ENCODE data around the gene CRYBA4. TPM values are rescaled to one million over a fixed set of nuclear protein-coding genes. Genes with fewer than 3 reads are reported as not detected.
"Not testable (repeated sequence)": the region's sequence is repeated elsewhere in the genome, so short reads cannot be mapped to it uniquely, and the experiment has no call there.

CRYBA4 gene
- total RNA-seq, 1 donor from 2014 or later, result not detected

GRCh38 chr22:26593763-26594162 is 28.0 kb upstream of the CRYBA4 start:
- no peak for DNase-seq (ENCODE audit: low spot score)
- no peak for ATAC-seq

- DNase-seq (ENCODE audit: low spot score) (no peak), ATAC-seq (no peak)
Measured at GRCh38 chr22:26597026-26597425, 24.7 kb upstream of the CRYBA4 start.

GRCh38 chr22:26597480-26597879 is 24.3 kb upstream of the CRYBA4 start:
- DNase-seq (ENCODE audit: low spot score) (no peak), ATAC-seq (peak; percentile 31)

GRCh38 chr22:26599505-26599904 is 22.3 kb upstream of the CRYBA4 start:
- ATAC-seq (no peak), DNase-seq (ENCODE audit: low spot score) (no peak)

DNA sequence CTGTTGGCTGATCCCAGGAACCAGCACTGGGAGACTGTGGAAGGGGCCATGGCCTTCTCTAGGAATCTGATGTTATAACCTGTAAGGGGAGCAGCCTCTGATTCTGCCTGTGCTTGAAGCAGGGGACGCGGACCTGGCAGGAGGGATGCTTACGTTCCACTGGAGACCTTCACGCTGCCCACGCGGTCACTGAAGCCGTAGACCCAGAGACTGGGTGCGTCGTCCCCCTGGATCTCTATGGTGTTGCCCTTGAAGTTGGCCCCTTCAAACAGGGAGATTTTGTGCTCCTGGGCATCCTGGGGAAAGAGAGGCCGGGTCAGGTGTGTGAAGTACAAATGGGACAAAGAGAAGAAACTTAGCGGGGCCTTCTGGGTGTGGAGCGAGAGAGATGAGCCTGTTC is 20.0 kb upstream of the CRYBA4 start:
- ATAC-seq (no peak), DNase-seq (ENCODE audit: low spot score) (no peak)

DNA sequence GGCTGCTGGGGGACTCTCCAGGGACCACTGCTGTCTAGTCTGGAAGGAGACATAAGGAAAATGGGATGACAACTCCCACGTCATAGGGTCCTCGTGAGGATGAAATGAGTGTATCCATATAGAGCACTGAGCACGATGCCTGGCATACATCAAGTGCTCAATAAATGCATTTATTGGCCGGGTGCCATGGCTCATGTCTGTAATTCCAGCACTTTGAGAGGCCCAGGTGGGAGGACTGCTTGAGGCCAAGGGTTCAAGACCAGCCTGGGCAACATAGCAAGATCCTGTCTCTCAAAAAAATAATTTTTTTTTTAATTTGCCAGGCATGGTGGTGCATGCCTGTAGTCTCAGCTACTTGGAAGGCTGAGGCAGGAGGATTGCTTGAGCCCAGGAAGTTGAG is 19.6 kb upstream of the CRYBA4 start:
- ATAC-seq (no peak), DNase-seq (ENCODE audit: low spot score) (no peak)

DNA sequence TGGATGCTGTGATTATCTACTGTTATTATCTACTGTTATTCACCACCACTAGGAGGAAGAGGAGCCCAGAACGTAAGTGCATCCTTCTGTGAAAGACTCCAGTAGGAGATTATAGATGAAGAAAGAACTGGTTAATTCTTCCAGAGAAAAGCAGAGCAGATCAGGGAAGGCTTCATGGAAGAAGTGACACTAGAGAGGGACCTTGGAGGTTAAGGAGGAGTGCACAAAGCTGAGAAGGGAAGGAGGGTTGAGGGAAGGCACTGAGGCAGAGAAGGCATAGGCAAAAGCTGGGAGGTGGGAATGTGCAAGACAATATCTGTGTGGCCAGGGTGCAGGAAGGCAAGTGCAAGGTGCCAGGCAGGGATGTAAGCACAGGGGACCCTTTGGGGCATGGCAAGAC is 17.4 kb upstream of the CRYBA4 start:
- no peak for DNase-seq (ENCODE audit: low spot score)
- ATAC-seq, result no peak

DNA sequence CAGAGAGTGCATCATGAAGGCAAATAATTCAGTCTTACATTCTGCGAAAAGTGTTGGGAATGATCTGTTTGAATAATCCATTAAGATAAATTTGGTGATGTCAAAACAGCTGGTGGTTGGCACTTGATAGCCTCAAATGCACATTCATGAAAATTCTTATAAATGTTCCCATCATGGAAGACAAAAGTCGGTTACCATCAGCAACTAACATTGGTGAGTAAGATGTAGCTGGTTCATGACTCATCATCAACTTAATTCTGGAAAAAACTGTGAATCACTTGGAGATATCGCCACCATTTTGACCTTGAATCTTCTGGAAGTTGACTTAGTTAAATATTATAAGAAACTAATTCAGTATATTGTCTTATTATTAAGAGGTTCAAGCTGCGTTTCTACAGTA is 15.2 kb upstream of the CRYBA4 start:
- ATAC-seq, result no peak

DNA sequence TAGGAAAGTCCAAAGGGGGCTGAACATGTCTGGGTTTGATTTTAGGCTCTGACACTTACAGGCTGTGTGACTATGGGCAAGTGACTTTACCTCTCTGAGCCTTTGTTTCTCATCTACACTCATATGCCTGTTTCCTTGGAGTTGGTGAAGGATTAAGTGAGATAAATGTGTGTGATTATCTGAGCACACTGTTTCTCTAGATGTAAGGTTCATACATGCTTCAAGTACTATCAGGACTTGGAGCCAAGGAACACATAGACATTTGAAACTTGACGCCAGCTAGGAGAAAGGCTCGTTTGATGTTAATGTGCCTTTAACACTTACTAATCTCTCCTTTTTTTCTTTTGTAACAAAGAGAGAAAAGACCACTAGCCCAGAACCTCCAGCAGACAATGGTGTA is 13.6 kb upstream of the CRYBA4 start:
- DNase-seq (ENCODE audit: low spot score) (no peak), ATAC-seq (no peak)

More for the DNA sequence above, 15.2 kb upstream of the CRYBA4 start:
- DNase-seq (ENCODE audit: low spot score), result no peak

DNA sequence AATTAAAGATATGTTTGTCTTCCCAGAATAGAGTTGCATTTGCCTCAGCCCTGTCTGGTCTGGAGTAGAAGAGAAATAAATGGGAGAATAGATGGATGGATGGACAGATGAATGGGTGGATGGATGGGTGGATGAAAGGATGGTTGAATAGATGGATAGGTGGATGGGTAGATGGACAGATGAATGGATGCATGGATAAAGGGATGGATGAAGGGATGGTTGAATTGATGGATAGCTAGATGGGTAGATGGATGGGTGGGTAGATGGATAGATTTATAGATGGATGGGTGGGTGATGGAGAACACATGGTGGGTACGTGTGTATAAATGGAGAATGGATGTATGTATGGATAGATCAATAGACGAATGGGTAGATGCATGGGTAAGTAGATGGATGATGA is 12.5 kb upstream of the CRYBA4 start:
- ATAC-seq (no peak), DNase-seq (ENCODE audit: low spot score) (no peak)

- DNase-seq (ENCODE audit: low spot score) (no peak), ATAC-seq (no peak)
Measured at GRCh38 chr22:26610072-26610958, 11.4 kb upstream of the CRYBA4 start.

GRCh38 chr22:26610996-26611395 is 10.8 kb upstream of the CRYBA4 start:
- DNase-seq (ENCODE audit: low spot score) (no peak), ATAC-seq (no peak)

GRCh38 chr22:26612652-26613051 is 9.1 kb upstream of the CRYBA4 start:
- ATAC-seq (no peak), DNase-seq (ENCODE audit: low spot score) (no peak)

DNA sequence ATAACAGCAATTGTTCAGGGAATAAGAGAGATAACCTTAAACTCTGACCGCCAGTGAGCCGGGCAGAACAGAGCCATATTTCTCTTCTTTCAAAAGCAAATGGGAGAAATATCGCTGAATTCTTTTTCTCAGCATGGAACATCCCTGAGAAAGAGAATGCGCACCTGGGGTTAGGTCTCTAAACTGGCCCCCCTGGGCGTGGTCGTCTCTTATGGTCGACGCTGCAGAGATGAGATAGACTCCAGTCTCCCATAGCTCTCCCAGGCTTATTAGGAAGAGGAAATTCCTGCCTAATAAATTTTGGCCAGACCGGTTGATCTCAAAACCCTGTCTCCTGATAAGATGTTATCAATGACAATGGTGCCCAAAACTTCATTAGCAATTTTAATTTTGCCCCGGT is 8.0 kb upstream of the CRYBA4 start:
- DNase-seq (ENCODE audit: low spot score); ATAC-seq: not testable (repeated sequence)

- DNase-seq (ENCODE audit: low spot score) (no peak), ATAC-seq (no peak)
Measured at GRCh38 chr22:26614322-26614721, 7.4 kb upstream of the CRYBA4 start.

DNA sequence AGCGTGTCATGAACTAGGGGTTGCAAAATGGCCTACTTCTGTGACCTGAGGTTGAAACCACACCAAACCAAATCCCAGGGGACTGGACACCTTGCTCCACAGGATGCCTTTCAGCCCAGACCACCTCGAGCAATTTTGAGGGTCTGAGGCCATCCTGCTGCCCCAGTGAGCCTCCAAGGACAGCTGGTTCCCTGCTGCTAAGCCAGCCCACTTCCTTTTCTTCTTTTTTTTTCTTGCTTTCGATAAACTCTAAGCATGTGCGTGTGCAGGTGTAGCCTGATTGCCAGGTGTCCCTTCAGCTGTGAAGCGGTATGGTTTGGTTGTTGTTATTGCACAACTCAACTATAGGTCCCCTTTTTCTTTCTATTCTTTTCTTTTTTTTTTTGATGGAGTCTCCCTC is 6.6 kb upstream of the CRYBA4 start:
- ATAC-seq, result no peak
- DNase-seq (ENCODE audit: low spot score), result no peak

- DNase-seq (ENCODE audit: low spot score) (no peak), ATAC-seq (no peak)
Measured at GRCh38 chr22:26615830-26616435, 5.8 kb upstream of the CRYBA4 start.

- ATAC-seq, result no peak
- no peak for DNase-seq (ENCODE audit: low spot score)
Measured at GRCh38 chr22:26616650-26617049, 5.1 kb upstream of the CRYBA4 start.

GRCh38 chr22:26617271-26618199 is 4.2 kb upstream of the CRYBA4 start, which contains the start of gene CRYBB1:
CRYBB1 (minus strand) TSS chr22:26618027; CDS start chr22:26616319, 1,708 bp downstream.
- ATAC-seq (peak; percentile 65), DNase-seq (ENCODE audit: low spot score) (no peak)

DNA sequence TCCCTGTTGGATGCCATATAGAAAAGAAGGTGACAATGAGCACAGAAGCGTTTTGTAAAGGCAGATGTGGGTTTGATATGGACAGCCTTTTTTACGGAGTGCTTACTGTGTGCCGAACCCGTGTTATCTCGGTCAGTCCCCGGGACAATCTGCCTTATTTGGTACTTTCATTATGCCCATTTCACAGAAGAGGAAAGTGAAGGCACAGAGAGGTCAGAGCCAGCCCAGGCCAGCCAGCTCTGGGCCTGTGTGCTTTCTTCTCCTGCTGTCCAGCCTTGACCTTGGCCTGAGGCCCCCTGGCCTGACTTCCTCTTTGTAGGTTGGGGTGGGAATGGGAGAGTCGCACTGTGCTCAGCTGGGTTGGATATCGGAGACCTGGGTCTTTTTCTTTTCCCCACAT is 3.3 kb upstream of the CRYBA4 start:
- ATAC-seq, result no peak
- no peak for DNase-seq (ENCODE audit: low spot score)

DNA sequence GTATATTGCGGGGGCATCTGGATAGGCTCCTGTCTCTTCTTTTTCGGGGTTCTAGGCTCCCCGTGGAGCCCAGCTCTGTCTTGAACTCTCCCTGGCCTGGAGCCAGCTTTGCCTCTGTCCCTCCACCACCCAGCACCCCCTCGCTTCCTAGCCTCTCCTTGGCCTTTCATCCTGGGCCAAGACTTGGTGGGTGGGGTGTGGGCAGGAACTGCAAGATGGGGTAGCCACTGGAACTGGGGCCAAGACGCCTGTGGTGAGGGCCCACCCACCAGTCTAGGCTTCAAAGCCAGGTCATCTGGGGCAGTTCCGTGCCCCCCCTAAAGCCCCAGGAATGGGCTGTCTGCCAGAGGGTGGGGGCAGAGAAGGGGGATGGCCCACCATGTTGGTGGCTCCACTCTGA is 2.3 kb upstream of the CRYBA4 start:
- DNase-seq (ENCODE audit: low spot score), result no peak
- ATAC-seq, result no peak
